Activated gamma-delta T cell treated with anti-CD3 and anti-CD28 coated beads, Interleukin-2, amount 50 U/mL, for 16 hours (primary cell): ENCODE results near the gene HSPA8.
"Not testable (repeated sequence)": the region's sequence is repeated elsewhere in the genome, so short reads cannot be mapped to it uniquely, and the experiment has no call there.

ENCODE experiments used
- DNase-seq: peaks from one replicate; pipeline ENCODE4 v3.0.0-alpha.2; 2020; ENCODE audit warnings: low read depth

The HSPA8 gene

GRCh38 chr11:123061403-123062157, at the start of gene HSPA8:
Gene HSPA8, minus strand, starts transcription at chr11:123062136. Its CDS starts 812 bp downstream, at chr11:123061324.
- DNase-seq: peak; percentile 53

- no peak for DNase-seq
These were observed 49.5 kb upstream of the HSPA8 start for GRCh38 chr11:123111465-123111864.

DNA sequence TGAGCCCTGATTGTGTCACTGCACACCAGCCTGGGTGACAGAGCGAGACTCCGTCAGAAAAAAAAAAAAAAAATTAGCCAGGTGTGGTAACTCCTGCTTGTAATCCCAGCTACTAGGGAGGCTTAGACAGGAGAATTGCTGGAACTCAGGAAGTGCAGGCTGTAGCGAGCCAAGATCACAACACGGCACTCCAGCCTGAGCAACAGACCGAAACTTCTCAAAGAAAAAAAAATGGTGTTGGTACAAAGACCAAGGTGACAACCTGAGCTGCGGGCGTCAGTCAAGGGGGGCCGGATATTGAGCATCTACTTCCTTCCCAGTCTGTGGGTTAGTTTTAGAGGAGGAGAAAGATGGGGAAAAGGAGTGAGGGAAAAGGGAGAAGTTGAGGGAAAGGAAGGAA, 48.5 kb upstream of the HSPA8 start:
- DNase-seq: no peak

DNA sequence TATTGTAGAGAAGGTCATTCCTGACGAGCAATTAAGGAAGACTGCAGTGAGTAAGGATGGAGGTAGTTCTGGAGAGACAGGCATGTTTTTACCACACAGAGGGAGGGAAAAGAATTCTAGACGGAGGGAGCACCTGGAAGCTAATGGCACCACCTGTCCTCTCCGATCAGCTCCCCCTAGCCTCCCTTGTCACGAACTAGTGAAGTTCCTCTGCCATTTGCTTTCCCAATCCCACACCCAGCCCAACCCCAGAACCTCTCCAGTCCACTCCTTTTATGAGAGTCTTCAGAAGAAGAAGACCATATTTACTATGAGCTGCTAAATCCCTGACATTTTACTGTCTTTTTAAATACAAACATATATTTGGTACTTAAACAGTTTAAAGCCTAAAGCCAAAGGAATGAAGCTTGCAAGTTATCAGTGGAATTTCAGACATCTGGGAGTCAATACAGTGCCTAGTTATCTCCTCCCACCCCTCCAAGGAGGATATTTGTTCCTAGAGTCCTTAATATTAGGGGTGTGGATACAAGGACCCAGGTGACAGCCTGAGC, 46.1 kb upstream of the HSPA8 start:
- no peak for DNase-seq

- no peak for DNase-seq
These were observed 42.8 kb upstream of the HSPA8 start for GRCh38 chr11:123104697-123105096.

DNA sequence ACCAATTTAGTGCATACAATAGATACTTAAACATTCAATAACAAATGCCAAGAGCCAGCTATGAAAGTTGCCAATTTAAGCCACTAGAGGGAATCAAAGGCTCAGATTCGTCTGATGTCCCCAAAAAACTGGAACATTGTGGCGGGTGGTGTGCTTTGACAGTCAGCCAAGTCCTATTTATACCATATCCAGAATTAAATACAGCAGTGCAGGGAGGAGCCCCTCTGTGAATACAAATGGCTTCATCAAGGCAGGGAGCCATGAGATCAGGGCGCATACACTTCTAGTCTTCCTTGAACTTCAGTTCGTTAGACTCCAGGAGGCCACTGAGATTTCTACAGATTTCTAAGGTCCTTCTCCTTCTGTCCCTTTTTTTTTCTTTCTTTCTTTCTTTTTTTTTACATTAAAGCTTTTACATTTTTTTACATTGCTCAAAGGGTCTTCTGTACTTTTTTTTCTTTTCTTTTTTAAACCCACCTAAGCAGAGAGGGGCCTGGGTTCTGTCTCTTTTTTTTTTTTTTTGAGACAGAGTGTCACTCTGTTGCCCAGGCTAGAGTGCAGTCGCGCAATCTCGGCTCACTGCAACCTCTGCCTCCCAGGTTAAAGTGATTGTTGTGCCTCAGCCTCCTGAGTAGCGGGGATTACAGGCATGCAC, 41.5 kb upstream of the HSPA8 start:
- peak; percentile 2 for DNase-seq

DNA sequence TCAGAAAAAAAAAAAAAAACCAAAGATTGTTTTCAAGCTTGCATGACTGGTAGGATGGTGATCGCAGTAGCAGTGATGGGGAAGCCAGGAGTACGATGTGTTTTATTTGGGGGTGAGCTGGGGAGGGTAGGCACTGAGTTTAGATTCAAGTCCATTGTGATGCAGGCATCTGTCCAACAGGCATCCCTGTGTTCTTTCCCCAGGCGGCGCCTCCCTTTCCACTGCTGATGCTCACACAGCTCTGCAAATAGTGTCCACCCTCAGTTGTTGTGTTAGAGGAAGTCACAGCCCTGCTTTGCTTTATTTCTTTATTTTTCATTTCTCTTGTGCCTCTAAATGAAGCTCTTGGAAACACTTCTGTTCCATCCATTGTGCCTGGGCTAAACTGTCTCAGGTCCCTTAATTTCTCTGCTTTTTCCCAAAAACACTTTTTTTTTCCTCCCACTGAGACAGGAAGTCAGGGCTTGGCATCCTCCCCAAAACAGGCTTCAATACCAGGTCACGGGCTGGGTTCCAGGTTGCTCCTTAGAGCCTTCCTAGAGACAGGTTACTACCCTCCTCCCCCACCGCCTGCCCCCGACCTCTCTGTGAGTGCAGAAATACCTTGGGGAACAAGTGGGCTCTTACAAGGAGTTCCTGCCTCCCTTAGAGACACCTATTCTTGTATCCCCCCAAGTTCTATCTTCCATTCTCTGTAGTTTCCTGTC, 38.6 kb upstream of the HSPA8 start:
- no peak for DNase-seq

DNA sequence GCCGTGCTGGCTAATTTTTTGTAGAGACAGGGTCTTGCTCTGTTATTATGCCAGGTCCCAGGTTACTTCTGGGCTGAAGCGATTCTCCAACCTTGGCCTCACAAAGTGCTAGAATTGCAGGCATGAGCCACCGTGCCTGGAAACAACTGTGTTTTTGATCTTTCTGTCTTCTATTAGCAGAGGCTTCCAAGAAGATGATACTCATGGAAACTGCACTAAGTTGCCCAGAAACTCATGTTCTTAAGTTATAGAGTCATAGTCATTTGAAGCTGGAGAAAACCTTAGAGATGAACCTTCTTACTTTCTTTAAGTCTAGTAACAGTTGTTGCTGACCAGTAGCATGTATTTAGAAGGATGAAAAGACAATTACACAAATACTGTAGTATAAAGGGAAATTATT, 37.1 kb upstream of the HSPA8 start:
- DNase-seq: no peak

GRCh38 chr11:123093739-123094138, 31.8 kb upstream of the HSPA8 start:
- no peak for DNase-seq

- no peak for DNase-seq
These were observed 29.6 kb upstream of the HSPA8 start for GRCh38 chr11:123091506-123091905.

DNA sequence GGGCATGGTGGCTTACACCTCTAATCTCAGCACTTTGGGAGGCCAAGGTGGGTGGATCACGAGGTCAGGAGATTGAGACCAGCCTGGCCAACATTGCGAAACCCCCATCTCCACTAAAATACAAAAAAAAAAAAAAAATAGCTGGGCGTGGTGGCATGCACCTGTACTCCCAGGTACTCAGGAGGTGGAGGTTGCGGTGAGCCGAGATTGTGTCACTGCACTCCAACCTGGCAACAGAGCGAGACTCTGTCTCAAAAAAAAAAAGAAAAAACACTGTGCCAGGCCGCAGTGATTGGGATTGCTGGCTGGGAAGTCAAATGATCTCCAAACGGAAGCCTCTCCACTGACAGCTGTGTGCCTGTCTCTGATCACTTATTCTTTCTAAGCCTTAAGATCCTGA, 28.2 kb upstream of the HSPA8 start:
- DNase-seq: not testable (repeated sequence)

DNA sequence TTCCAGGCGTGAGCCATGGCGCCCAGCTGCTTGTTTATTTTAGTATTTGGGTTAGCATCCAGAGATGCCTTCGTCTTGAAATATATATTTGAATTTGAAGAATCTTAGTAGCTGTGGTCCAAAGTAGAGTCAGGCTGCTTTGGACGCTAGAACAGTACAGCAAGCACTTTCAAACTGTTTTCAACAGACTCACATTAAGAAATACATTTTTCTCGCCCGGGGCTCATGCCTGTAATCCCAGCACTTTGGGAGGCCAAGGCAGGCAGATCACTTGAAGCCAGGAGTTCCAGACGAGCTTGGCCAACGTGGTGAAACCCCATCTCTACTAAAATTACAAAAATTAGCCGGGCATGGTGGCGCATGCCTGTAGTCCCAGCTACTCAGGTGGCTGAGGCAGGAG, 27.0 kb upstream of the HSPA8 start:
- not testable (repeated sequence) for DNase-seq

DNA sequence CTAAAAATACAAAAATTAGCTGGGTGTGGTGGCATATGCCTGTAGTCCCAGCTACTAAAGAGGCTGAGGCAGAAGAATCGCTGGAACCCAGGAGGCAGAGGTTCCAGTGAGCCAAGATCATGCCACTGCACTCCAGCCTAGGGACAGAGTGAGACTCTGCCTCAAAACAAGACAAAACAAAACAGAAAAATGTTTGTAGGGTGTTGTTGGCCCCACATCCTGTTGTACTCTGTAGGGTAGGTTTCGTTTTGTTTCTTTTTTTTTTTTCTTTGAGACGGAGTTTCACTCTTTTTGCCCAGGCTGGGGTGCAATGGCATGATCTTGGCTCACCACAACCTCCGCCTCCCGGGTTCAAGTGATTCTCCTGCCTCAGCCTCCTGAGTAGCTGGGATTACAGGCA, 25.7 kb upstream of the HSPA8 start:
- not testable (repeated sequence) for DNase-seq

DNA sequence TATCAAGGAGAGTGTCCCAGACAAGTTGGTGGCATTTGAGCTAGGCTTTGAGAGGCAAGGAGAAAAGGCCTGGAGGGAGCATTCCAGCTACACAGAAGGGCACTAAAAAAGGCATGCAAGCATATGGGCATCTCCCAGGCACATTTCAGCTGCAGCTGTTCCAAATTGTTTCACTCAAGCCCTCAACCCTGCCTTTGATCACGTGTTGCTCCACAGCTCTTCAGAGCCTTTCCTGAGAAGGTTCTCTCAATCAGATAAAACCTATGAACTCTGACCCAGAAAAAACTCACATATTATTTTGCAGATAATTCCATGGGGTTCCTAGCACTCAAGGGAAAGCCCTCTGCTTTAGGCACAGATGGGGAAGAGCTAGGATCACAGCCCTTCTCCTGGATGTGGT, 24.4 kb upstream of the HSPA8 start:
- no peak for DNase-seq

- DNase-seq: no peak
These were observed 23.6 kb upstream of the HSPA8 start for GRCh38 chr11:123085497-123085896.

DNA sequence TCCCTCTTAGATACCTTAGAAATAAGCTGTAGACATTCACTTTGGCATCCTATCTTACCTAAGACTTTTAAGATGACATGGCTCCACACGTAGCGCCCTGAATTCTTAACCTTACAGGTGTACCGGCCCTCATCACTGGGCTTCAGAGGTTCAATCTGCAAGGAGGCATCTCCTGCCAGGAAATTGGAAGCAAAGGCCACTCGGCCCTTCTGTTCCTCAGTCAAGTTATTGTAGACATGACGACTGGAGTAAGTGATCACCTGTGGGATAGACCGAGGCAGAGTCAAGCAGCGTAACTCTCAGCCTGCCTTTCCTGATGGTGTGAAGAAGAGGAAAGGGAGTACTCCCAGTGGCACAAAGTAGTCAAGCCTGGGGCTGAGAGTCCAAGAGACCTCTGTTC, 22.5 kb upstream of the HSPA8 start:
- no peak for DNase-seq

DNA sequence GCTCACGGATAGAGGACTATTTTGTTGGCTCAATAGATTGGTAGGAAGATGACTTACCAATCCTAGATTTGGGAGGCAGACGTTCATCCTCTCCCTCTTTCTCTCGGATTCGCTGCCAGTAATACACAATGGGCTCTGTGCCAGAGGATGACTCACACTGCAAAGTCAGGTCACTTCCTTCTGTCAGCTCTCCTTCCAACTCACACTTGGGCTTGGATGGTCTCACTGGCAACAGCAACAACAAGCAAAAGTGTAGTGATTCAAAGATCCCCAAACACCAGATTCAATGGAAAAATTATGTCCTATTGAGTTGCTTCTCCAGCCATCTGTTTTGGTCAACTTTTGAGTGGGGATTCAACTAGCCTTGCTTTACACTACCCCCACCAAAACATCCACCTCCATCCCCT, 21.7 kb upstream of the HSPA8 start:
- DNase-seq: peak; percentile 43

DNA sequence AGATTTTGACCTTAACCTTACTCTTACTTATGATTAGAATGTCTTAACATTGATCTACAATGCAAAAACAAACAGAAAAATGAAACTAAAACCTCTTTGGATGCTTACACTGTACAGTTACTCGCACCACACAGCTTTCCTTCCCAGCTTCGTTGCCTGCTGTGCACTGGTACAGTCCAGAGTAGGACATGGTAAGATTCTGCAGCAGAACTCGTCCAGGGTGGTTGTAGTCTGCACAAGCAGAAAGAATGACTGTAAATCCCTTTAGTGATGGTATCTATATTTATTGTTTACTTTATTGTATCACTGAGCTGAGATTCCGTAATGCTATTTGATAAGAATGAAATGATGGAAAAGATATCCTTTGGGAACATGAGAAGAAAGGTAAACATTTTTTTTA, 21.0 kb upstream of the HSPA8 start:
- no peak for DNase-seq

DNA sequence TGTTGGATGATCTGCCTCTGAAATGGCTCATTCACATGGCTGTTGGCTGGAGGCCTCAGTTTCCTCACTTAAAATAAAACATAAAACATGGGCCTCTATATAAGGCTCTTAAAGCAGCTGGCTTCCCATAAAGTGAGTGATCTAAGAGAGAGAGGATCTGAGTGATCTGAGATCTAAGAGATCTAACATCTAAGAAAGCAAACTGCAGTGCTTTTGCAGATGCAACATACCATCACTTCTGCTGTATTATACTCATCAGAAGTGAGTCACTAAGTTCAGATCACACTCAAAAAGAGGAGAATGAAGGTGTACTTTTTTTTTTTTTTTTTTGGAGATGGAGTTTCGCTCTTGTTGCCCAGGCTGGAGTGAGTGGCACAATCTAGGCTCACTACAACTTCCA, 18.1 kb upstream of the HSPA8 start:
- DNase-seq: no peak

DNA sequence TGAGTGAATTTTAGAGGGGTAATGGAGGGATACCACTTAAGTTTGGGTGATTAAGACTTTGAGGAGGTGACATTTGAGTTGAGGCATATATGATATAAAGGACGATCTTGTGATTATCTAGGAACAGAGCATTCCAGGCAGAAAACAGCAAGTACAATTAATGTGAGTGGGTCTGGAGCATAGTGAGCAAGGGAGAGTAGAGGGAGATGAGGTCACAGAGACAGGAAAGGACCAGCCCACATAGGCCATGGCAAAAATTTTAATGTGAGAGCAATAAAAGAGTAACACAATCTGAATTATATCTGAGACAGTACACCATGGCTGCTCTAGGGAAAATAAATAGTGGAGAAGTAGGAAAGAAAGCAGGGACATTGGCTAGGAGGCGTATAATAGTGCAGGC, 14.5 kb upstream of the HSPA8 start:
- no peak for DNase-seq

DNA sequence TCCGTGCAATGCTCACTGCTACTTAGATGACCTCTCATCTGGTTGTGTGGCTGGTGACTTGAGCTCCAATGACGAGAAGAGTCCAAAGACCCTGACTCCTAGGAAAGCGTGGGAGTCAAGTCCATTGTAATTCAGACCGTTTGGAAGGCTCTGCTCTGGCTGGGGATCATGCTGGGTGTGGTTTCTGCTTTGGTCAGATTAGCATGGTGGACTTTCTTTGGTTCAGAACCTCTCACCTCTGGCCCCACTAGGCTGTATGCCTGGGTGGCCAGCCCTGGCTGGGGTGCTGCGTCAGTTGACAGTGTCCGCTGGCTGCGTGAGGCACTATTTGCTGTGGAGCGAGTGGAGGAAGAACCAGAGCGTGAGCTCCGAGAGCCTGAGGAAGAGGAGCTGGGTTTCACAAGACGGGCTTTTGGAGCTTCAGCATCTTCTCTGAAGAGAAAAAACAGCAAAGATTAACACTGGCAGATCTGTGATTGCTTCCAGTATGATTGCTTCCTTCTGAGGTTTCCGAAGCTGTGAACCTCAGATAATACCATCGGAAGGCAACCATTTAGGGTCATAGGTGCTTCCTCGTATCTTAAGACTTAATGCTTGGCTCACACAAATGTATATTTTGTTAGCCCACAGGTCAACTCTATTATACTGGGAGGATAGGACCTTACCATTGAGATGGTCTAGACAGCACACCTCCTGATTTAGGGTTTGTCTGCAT, 11.6 kb upstream of the HSPA8 start:
- DNase-seq: no peak

GRCh38 chr11:123072762-123073161, 10.8 kb upstream of the HSPA8 start:
- DNase-seq: no peak
